Caco-2 (cell line): ENCODE data around the gene ZNF736. TPM values are rescaled to one million over a fixed set of nuclear protein-coding genes. Genes with fewer than 3 reads are reported as not detected.
A peak's percentile ranks its signal among the peaks of the same experiment; 100 is the strongest.
"Not testable (repeated sequence)": the region's sequence is repeated elsewhere in the genome, so short reads cannot be mapped to it uniquely, and the experiment has no call there.

Experiments used
- BruUV-seq: library from RNA; stranded (reverse); fragments of 400-500 nt; replicated peaks from 2 replicates; lab custom pipeline; 2021; lab: Mats Ljungman, UMichigan
- CTCF ChIA-PET: fragments of 300-600 bp; sonication (Branson Sonifier 250); formaldehyde crosslinking; loops from one replicate; lab custom pipeline; 2022; ENCODE audit warnings: antibody characterized with exemption; lab: Charles Lee
- POLR2A ChIA-PET: fragments of 300-600 bp; sonication (Branson Sonifier 250); formaldehyde crosslinking; loops from one replicate; lab custom pipeline; 2022; ENCODE audit warnings: antibody characterized with exemption; lab: Charles Lee
- DNase-seq, 2 experiments: peaks; one replicate each; pipeline versions ENCODE4 v3.0.0 to v3.0.0-alpha.2; 2020 to 2022
- H3K27me3 ChIP-seq: replicated peaks from 2 replicates; pipeline ENCODE4 v1.6.0; 2011; ENCODE audit warnings: low read length; ENCODE audit not compliant: control insufficient read depth, insufficient read depth
- H3K36me3 ChIP-seq: 2 replicates; pipeline ENCODE4 v1.5.1; 2011; ENCODE audit warnings: low read length; ENCODE audit not compliant: control insufficient read depth, insufficient read depth
- H3K4me1 ChIP-seq: fragments of 250-450 bp; sonication (Bioruptor Pico); 2 replicates; pipeline ENCODE4 v1.5.1; 2020; ENCODE audit warnings: mild to moderate bottlenecking
- H3K4me3 ChIP-seq: 2 replicates; pipeline ENCODE4 v1.5.1; 2011; ENCODE audit warnings: low read depth, mild to moderate bottlenecking, control low read depth, low read length
- H3K9me3 ChIP-seq: fragments of 250-450 bp; sonication (Bioruptor Pico); 2 replicates; pipeline ENCODE4 v1.5.1; 2020; ENCODE audit warnings: mild to moderate bottlenecking, moderate library complexity
- H3K27ac Mint-ChIP-seq: one replicate; pipeline ENCODE4 v1.8.0; 2022; ENCODE audit warnings: mixed read lengths; ENCODE audit not compliant: unreplicated experiment
- H3K27me3 Mint-ChIP-seq: one replicate; pipeline ENCODE4 v1.8.0; 2022; ENCODE audit warnings: mixed read lengths; ENCODE audit not compliant: insufficient read depth, unreplicated experiment
- H3K36me3 Mint-ChIP-seq: one replicate; pipeline ENCODE4 v1.8.0; 2022; ENCODE audit warnings: mild to moderate bottlenecking, mixed read lengths; ENCODE audit not compliant: insufficient read depth, unreplicated experiment
- H3K4me1 Mint-ChIP-seq: one replicate; pipeline ENCODE4 v1.8.0; 2022; ENCODE audit warnings: low read depth, mixed read lengths; ENCODE audit not compliant: unreplicated experiment
- H3K4me3 Mint-ChIP-seq: one replicate; pipeline ENCODE4 v1.8.0; 2022; ENCODE audit warnings: mild to moderate bottlenecking, moderate library complexity, mixed read lengths; ENCODE audit not compliant: unreplicated experiment
- H3K9me3 Mint-ChIP-seq: one replicate; pipeline ENCODE4 v1.8.0; 2022; ENCODE audit warnings: mixed read lengths; ENCODE audit not compliant: unreplicated experiment
- CTCF ChIP-seq, 2 experiments: fragments of 200-600 bp in 1 of 2; IDR thresholded peaks; 1 replicate in 1 of 2; 2 replicates in 1 of 2; pipeline versions ENCODE4 v1.5.1 to v1.8.0; 2011 to 2022; ENCODE audit warnings: antibody characterized with exemption in 1 of 2, control low read depth in 1 of 2, inconsistent platforms in 1 of 2, low read depth in 1 of 2, low read length in 1 of 2, mild to moderate bottlenecking in 1 of 2, moderate library complexity in 1 of 2; ENCODE audit not compliant: insufficient read depth in 1 of 2, severe bottlenecking in 1 of 2, unreplicated experiment in 1 of 2
- intact Hi-C: fragments of 100-400 bp; cut with micrococcal nuclease; formaldehyde crosslinking; loops from one replicate; pipeline ENCODE4 v1.10.0; 2022; ENCODE audit not compliant: unreplicated experiment
- total RNA-seq: library from RNA; stranded (reverse); gene quantifications from 2 replicates; pipeline ENCODE4 v1.2.3, GENCODE V29; 2022

ZNF736 gene
- total RNA-seq, 1 experiment from 2014 or later, result 8.8 TPM

- Mint-ChIP-seq H3K4me1 (no peaks in the 10 kb centered on the region), H3K27ac (no peak overlapping the region), H3K4me3 (no peak overlapping the region), H3K36me3 (peaks cover 6% of the 10 kb centered on the region), H3K27me3 (no peaks in the 10 kb centered on the region), H3K9me3 (no peaks in the 10 kb centered on the region)
- CTCF ChIA-PET, result no interaction called here
- no TSS peak for BruUV-seq
- intact Hi-C loops, result no loop called here
- POLR2A ChIA-PET, result no interaction called here
- no peak for TF ChIP-seq CTCF (IDR thresholded peaks at IDR 0.05; ENCODE audit: insufficient read depth in 1 of 2, low read depth in 1 of 2, low read length in 1 of 2, severe bottlenecking in 1 of 2, unreplicated experiment in 1 of 2)
- Histone ChIP-seq H3K9me3 (peaks cover 5% of the 10 kb centered on the region; the same call in 1 of the 2 replicates), H3K36me3 (no peaks in the 10 kb centered on the region), H3K27me3 (no peaks in the 10 kb centered on the region), H3K4me1 (no peaks in the 10 kb centered on the region), H3K4me3 (no peak overlapping the region)
- no peak for DNase-seq
Measured at GRCh38 chr7:64312826-64313225, 935 bp upstream of the ZNF736 start.

GRCh38 chr7:64314566-64314965 lies 805 bp downstream of the ZNF736 start:
- Histone ChIP-seq H3K4me3 (peak overlapping the region; percentile 45), H3K4me1 (no peaks in the 10 kb centered on the region), H3K9me3 (peaks cover 11% of the 10 kb centered on the region), H3K27me3 (no peaks in the 10 kb centered on the region), H3K36me3 (no peaks in the 10 kb centered on the region)
- H3K4me1 Mint-ChIP-seq, result no peaks in the 10 kb centered on the region
- peak overlapping the region; percentile 84 for H3K27ac Mint-ChIP-seq
- peak overlapping the region; percentile 74 for H3K4me3 Mint-ChIP-seq
- H3K36me3 Mint-ChIP-seq, result peaks cover 6% of the 10 kb centered on the region
- no peaks in the 10 kb centered on the region for H3K27me3 Mint-ChIP-seq
- no TSS peak for BruUV-seq
- TF ChIP-seq CTCF (IDR thresholded peaks at IDR 0.05; ENCODE audit: insufficient read depth in 1 of 2, low read depth in 1 of 2, low read length in 1 of 2, severe bottlenecking in 1 of 2, unreplicated experiment in 1 of 2), result no peak
- ChIA-PET POLR2A (interaction anchor here (0.7 kb wide), 1 partner anchor 338 kb away, joined by 4 read pairs; no protein-coding TSS in a partner anchor), CTCF (no interaction called here)
- DNase-seq, result no peak
- no peaks in the 10 kb centered on the region for H3K9me3 Mint-ChIP-seq
- intact Hi-C loops, result no loop called here

GRCh38 chr7:64316031-64316742 lies 2.4 kb downstream of the ZNF736 start:
- H3K36me3 Mint-ChIP-seq, CTCF ChIA-PET, BruUV-seq, H3K4me3 Mint-ChIP-seq, H3K9me3 Mint-ChIP-seq, H3K27me3 Mint-ChIP-seq, H3K4me1 Mint-ChIP-seq, H3K4me1 ChIP-seq, H3K4me3 ChIP-seq, H3K27ac Mint-ChIP-seq, DNase-seq, H3K27me3 ChIP-seq, H3K36me3 ChIP-seq, intact Hi-C loops, POLR2A ChIA-PET: not testable (repeated sequence)
- peaks cover 11% of the 10 kb centered on the region for H3K9me3 ChIP-seq
